Left colon (tissue), 2 donors: ENCODE results near the gene KRTAP5-4. TPM values are rescaled to one million over a fixed set of nuclear protein-coding genes. Genes with fewer than 3 reads are reported as not detected.
"Not testable (repeated sequence)": the region's sequence is repeated elsewhere in the genome, so short reads cannot be mapped to it uniquely, and the experiment has no call there.

ENCODE experiments used
- ATAC-seq: fragments of 200-7000 bp; cut with Tn5 transposase; one replicate; pipeline ENCODE4 v1.9.1; 2020; ENCODE audit warnings: mild to moderate bottlenecking, moderate library complexity
- DNase-seq, 2 donors: peaks; one replicate each; pipeline ENCODE4 v3.0.0-alpha.2; 2020
- intact Hi-C, 2 donors: fragments of 100-400 bp; cut with DNase I in 1 of 2; cut with micrococcal nuclease in 1 of 2; formaldehyde crosslinking; loops; one replicate each; pipeline versions ENCODE4 v1.11.2 to v1.14.0; 2022; cut with DNase I, micrococcal nuclease
- total RNA-seq, 2 donors: library from RNA; stranded (reverse); fragmentation: NEBNext Ultra II Directional; extraction: Animal tissue kit (Norgen Biotek cat#: 25700); gene quantifications; one replicate each; pipeline ENCODE4 v1.2.1, GENCODE V29; 2021
- donor health status: DM: no; HTN: no; CAD: no.
- donor health status: DM: yes; HTN: yes; CAD: no.

KRTAP5-4 gene
- total RNA-seq, 2 donors from 2014 or later, result not detected

GRCh38 chr11:1654388-1655167 is 32.6 kb upstream of the KRTAP5-4 start:
- intact Hi-C loops, result loop anchor here in 1 of 2 donors (5.0 kb wide), 1 partner anchor 178 kb away; the partner anchor contains the start of gene SYT8
- no peak for ATAC-seq
- DNase-seq, result no peak

GRCh38 chr11:1653541-1654387 is 31.8 kb upstream of the KRTAP5-4 start:
- no peak for ATAC-seq
- DNase-seq, result no peak
- intact Hi-C loops, result loop anchor here in 1 of 2 donors (5.0 kb wide), 1 partner anchor 179 kb away; the partner anchor contains the start of gene SYT8

GRCh38 chr11:1652771-1653540 is 31.0 kb upstream of the KRTAP5-4 start:
- intact Hi-C loops, result loop anchor here in 1 of 2 donors (5.0 kb wide), 1 partner anchor 179 kb away; the partner anchor contains the start of gene SYT8
- ATAC-seq (peak; percentile 86), DNase-seq (peak in 1 of 2 donors; percentile 72)

- ATAC-seq (no peak), DNase-seq (no peak)
- intact Hi-C loops, result loop anchor here in 1 of 2 donors (5.0 kb wide), 1 partner anchor 180 kb away; the partner anchor contains the start of gene SYT8
Observed at GRCh38 chr11:1652442-1652770, 30.5 kb upstream of the KRTAP5-4 start.

GRCh38 chr11:1652026-1652425 is 30.1 kb upstream of the KRTAP5-4 start:
- DNase-seq, result no peak
- ATAC-seq, result no peak
- intact Hi-C loops, result loop anchor here in 1 of 2 donors (5.0 kb wide), 1 partner anchor 180 kb away; the partner anchor contains the start of gene SYT8

- ATAC-seq (no peak), DNase-seq (no peak)
- intact Hi-C loops, result loop anchor here in 1 of 2 donors (5.0 kb wide), 1 partner anchor 181 kb away; the partner anchor contains the start of gene SYT8
Observed at GRCh38 chr11:1651411-1651980, 29.6 kb upstream of the KRTAP5-4 start.

GRCh38 chr11:1650918-1651262 is 29.0 kb upstream of the KRTAP5-4 start:
- no peak for ATAC-seq
- DNase-seq, result no peak
- intact Hi-C loops, result loop anchor here in 1 of 2 donors (5.0 kb wide), 1 partner anchor 181 kb away; the partner anchor contains the start of gene SYT8

- intact Hi-C loops, result loop anchor here in 1 of 2 donors (5.0 kb wide), 1 partner anchor 182 kb away; the partner anchor contains the start of gene SYT8
- DNase-seq, result no peak
- ATAC-seq, result no peak
Observed at GRCh38 chr11:1650034-1650917, 28.3 kb upstream of the KRTAP5-4 start.

GRCh38 chr11:1648653-1649420 is 26.9 kb upstream of the KRTAP5-4 start:
- intact Hi-C loops, result no loop called here
- ATAC-seq, result no peak

GRCh38 chr11:1647901-1648652 is 26.1 kb upstream of the KRTAP5-4 start:
- DNase-seq (no peak), ATAC-seq (no peak)
- intact Hi-C loops, result no loop called here

More at GRCh38 chr11:1648653-1649420, 26.9 kb upstream of the KRTAP5-4 start:
- no peak for DNase-seq

GRCh38 chr11:1646540-1646939 is 24.6 kb upstream of the KRTAP5-4 start:
- intact Hi-C loops, ATAC-seq, DNase-seq: not testable (repeated sequence)

GRCh38 chr11:1645357-1645821 is 23.5 kb upstream of the KRTAP5-4 start:
- intact Hi-C loops, result no loop called here
- no peak for DNase-seq
- no peak for ATAC-seq

- intact Hi-C loops, result no loop called here
- no peak for DNase-seq
- ATAC-seq, result no peak
Observed at GRCh38 chr11:1644601-1645356, 22.8 kb upstream of the KRTAP5-4 start.

GRCh38 chr11:1643146-1643690 is 21.3 kb upstream of the KRTAP5-4 start:
- ATAC-seq, result no peak
- intact Hi-C loops, result no loop called here
- no peak for DNase-seq
